Gastrocnemius medialis (tissue), 4 donors: ENCODE measurements around the gene RNU6-9. TPM values are rescaled to one million over a fixed set of nuclear protein-coding genes. Genes with fewer than 3 reads are reported as not detected.

Experiments
- ATAC-seq, 2 donors: fragments of 150-250 bp; one replicate each; pipeline ENCODE4 v1.9.1; 2016
- DNase-seq, 2 donors: peaks; one replicate each; pipeline ENCODE4 v3.0.0-alpha.2; 2019
- H3K27ac ChIP-seq, 4 donors: fragments of 200-600 bp; sonication (generic); 1 replicate in 1 of 4; 2 replicates in 3 of 4; pipeline ENCODE4 v1.5.1; 2016 to 2018; ENCODE audit warnings: mild to moderate bottlenecking in 2 of 4, moderate library complexity in 1 of 4
- H3K27me3 ChIP-seq, 3 donors: fragments of 200-600 bp; sonication (generic) in 2 of 3; 1 replicate in 1 of 3; 2 replicates in 2 of 3; pipeline versions ENCODE4 v1.5.1 to v1.6.0; 2016 to 2019; ENCODE audit warnings: mild to moderate bottlenecking in 1 of 3, moderate library complexity in 1 of 3
- H3K36me3 ChIP-seq, 2 donors: fragments of 200-600 bp; sonication (generic) in 1 of 2; one replicate each; pipeline ENCODE4 v1.5.1; 2017 to 2018
- H3K4me1 ChIP-seq, 2 donors: fragments of 200-600 bp; sonication (generic) in 1 of 2; one replicate each; pipeline ENCODE4 v1.5.1; 2016 to 2017; ENCODE audit warnings: mild to moderate bottlenecking in 2 of 2
- H3K4me3 ChIP-seq, 4 donors: fragments of 200-600 bp; sonication (generic) in 3 of 4; 1 replicate in 1 of 4; 2 replicates in 3 of 4; pipeline ENCODE4 v1.5.1; 2016 to 2019; ENCODE audit warnings: mild to moderate bottlenecking in 2 of 4
- H3K9me3 ChIP-seq, 3 donors: fragments of 200-600 bp; sonication (generic) in 2 of 3; 1 replicate in 1 of 3; 2 replicates in 2 of 3; pipeline ENCODE4 v1.5.1; 2016 to 2019
- POLR2A ChIP-seq, 2 donors: fragments of 450-650 bp; IDR thresholded peaks; one replicate each; pipeline ENCODE4 v1.6.1; 2017; ENCODE audit warnings: antibody characterized with exemption in 2 of 2, mild to moderate bottlenecking in 2 of 2, moderate library complexity in 2 of 2
- in situ Hi-C, 4 donors: fragments of 200-750 bp; cut with MboI; loops; one replicate each; pipeline versions ENCODE4 v1.15.0 to v1.8.0; 2017; ENCODE audit warnings: low sequenced_read_pairs in 4 of 4
- intact Hi-C: fragments of 100-400 bp; cut with DNase I; formaldehyde crosslinking; loops from one replicate; pipeline ENCODE4 v1.15.1; 2023; ENCODE audit warnings: low total_unique reads
- total RNA-seq, 4 donors: library from RNA; depleted of rRNA; stranded (reverse); fragments of >200 nt; gene quantifications; one replicate each; pipeline versions ENCODE4 v1.1.0 to v1.2.3, GENCODE V29; 2016
- TF ChIP-seq, protein P1 (sequence below), 5 experiments: fragments of 450-650 bp in 3 of 5; fragments of 200-600 bp in 2 of 5; sonication (generic) in 2 of 5; IDR thresholded peaks in 4 of 5; conservative IDR thresholded peaks in 1 of 5; 1 replicate in 4 of 5; 2 replicates in 1 of 5; pipeline ENCODE4 v1.5.1; 2016 to 2019; ENCODE audit warnings: antibody characterized with exemption in 5 of 5, mild to moderate bottlenecking in 3 of 5, moderate library complexity in 3 of 5

Gene RNU6-9
- total RNA-seq, 4 donors from 2014 or later: not detected

DNA sequence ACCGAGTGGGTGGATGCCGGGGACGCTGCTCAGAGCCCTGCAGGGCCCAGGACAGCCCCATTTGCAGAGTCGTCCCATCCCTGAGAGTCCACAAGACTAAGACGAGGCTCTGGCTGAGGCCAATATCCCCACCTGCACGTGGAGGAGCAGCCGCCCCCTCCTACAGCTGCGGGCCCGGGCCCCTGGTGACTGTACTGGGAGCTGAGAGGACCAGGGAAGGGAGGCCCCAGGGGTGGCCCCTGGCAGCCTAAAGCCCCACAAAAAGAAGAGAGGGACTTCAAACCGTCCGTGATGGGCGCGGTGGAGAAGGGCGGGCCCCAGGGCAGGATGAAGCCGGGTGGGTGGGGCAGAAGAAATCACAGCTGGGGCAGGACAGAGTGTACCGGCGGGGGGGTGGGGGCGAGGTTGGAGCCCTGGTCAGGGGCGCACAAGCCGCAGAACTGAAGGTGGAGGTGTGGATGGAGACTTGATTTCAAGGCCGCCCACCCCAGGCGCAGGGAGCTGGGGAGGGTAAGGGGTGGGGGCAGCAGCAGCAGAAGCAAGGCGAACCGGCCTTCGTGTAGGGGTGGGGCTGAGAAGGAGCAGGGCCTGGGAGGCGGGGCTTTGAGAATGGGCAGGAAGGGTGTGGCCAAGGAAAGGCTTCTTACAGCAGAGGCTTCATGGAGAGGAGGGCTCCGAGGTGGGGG is 20.9 kb upstream of the RNU6-9 start:
- ATAC-seq: peak in 1 of 2 donors; percentile 33
- intact Hi-C loops: no loop called here
- peak in 1 of 2 donors; percentile 59 for DNase-seq
- H3K27me3 ChIP-seq: no peaks in the 10 kb centered on the region
- no peak for TF ChIP-seq POLR2A (IDR thresholded peaks at IDR 0.05)
- TF ChIP-seq, protein P1, sequence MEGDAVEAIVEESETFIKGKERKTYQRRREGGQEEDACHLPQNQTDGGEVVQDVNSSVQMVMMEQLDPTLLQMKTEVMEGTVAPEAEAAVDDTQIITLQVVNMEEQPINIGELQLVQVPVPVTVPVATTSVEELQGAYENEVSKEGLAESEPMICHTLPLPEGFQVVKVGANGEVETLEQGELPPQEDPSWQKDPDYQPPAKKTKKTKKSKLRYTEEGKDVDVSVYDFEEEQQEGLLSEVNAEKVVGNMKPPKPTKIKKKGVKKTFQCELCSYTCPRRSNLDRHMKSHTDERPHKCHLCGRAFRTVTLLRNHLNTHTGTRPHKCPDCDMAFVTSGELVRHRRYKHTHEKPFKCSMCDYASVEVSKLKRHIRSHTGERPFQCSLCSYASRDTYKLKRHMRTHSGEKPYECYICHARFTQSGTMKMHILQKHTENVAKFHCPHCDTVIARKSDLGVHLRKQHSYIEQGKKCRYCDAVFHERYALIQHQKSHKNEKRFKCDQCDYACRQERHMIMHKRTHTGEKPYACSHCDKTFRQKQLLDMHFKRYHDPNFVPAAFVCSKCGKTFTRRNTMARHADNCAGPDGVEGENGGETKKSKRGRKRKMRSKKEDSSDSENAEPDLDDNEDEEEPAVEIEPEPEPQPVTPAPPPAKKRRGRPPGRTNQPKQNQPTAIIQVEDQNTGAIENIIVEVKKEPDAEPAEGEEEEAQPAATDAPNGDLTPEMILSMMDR (IDR thresholded peaks at IDR 0.05 in 4 of 5, conservative IDR thresholded peaks at IDR 0.05 in 1 of 5): no peak
- no peaks in the 10 kb centered on the region for H3K9me3 ChIP-seq
- peak overlapping the region in 2 of 4 donors; percentile 8 to 37 for H3K27ac ChIP-seq
- H3K36me3 ChIP-seq: peaks cover 0 to 53% of the 10 kb centered on the region in 2 donors
- no peaks in the 10 kb centered on the region for H3K4me1 ChIP-seq
- in situ Hi-C loops: loop anchor here in 1 of 4 donors (25.0 kb wide), 1 partner anchor 115 kb away; the partner anchor contains the start of gene WDR18
- H3K4me3 ChIP-seq: no peak overlapping the region

DNA sequence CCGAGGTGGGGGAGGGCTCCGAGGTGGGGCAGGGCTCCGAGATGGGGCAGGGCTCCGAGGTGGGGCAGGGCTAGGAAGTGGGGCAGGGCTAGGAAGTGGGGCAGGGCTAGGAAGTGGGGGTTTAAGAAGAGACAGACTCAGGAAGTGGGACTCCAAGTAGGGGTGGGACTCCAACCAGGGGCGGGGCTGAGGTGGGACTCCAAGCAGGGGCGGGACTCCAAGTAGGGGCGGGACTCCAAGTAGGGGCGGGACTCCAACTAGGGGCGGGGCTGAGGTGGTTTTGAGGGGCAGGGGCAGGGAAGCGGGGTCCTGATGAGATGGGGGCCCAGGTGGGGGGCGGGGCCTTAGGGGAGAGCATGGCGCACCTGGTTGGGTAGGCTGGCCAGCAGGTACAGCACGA is 20.2 kb upstream of the RNU6-9 start:
- Histone ChIP-seq H3K36me3 (peaks cover 0 to 47% of the 10 kb centered on the region in 2 donors), H3K4me1 (no peaks in the 10 kb centered on the region), H3K9me3 (no peaks in the 10 kb centered on the region), H3K27me3 (no peaks in the 10 kb centered on the region), H3K4me3 (no peak overlapping the region), H3K27ac (no peak overlapping the region)
- intact Hi-C loops: no loop called here
- DNase-seq: peak in 1 of 2 donors; percentile 60
- no peak for TF ChIP-seq POLR2A (IDR thresholded peaks at IDR 0.05)
- TF ChIP-seq, protein P1 (IDR thresholded peaks at IDR 0.05 in 4 of 5, conservative IDR thresholded peaks at IDR 0.05 in 1 of 5): no peak
- ATAC-seq: no peak
- in situ Hi-C loops: loop anchor here in 1 of 4 donors (25.0 kb wide), 1 partner anchor 114 kb away; the partner anchor contains the start of gene WDR18

DNA sequence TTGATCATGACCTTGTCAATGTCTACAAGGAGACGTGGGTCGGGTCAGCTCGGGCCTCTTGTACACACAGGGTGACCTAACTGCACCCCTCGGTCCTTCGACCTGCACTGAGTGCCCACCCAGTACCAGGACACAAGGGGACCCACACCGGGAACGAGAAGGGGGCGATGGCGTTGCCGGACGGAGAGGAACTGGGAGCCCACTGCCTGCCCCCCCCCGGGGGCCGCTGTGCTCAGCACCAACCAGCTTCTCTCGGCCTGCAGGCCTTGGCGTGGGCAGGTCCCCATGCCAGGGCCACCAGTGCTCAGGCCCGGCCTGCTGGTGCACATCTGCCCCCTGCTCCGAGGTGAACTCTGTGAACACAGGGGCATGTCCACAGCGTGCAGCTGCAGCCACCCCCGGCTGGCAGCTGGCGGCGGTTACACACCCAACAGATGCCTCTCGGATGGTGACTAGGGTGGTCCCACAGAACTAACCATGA is 19.7 kb upstream of the RNU6-9 start:
- no peak overlapping the region for H3K4me3 ChIP-seq
- in situ Hi-C loops (loop anchor here in 1 of 4 donors (25.0 kb wide), 1 partner anchor 114 kb away; the partner anchor contains the start of gene WDR18), intact Hi-C loops (no loop called here)
- DNase-seq (no peak), ATAC-seq (no peak)
- H3K27me3 ChIP-seq: no peaks in the 10 kb centered on the region
- H3K4me1 ChIP-seq: no peaks in the 10 kb centered on the region
- H3K36me3 ChIP-seq: peaks cover 0 to 42% of the 10 kb centered on the region in 2 donors
- no peaks in the 10 kb centered on the region for H3K9me3 ChIP-seq
- no peak overlapping the region for H3K27ac ChIP-seq
- TF ChIP-seq, protein P1 (IDR thresholded peaks at IDR 0.05 in 4 of 5, conservative IDR thresholded peaks at IDR 0.05 in 1 of 5): no peak
- no peak for TF ChIP-seq POLR2A (IDR thresholded peaks at IDR 0.05)

DNA sequence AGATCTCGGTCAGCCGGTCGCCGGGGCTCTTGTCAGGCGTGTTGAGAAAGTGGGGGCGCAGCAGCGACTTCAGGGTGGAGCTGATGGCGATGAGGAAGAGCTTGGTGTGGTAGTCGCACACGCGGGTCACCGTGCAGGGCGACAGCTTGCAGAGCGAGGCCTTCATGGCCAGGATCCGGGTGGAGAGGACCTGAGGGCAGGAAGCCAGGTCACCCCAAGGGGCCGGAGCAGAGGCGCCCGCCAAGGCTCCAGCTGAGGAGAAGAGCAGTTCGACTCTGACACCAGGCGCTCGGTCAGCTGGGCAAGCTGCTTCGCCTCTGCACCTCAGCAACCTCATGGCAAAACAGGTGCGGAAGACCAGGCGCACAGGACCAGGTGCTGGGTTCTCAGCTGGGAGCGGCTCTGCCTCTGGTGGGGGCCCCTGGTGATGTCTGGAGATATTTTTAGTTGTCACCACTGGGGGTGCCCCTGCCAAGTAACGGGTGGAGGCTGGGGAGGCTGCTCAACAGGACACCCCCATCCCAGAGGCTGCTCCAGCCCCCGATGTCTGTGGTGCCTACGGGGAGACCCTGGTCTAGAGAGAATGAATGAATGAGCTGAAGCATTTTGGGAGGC is 17.9 kb upstream of the RNU6-9 start:
- Histone ChIP-seq H3K27me3 (no peaks in the 10 kb centered on the region), H3K36me3 (peaks cover 0 to 35% of the 10 kb centered on the region in 2 donors), H3K27ac (no peak overlapping the region), H3K9me3 (no peaks in the 10 kb centered on the region), H3K4me1 (no peaks in the 10 kb centered on the region), H3K4me3 (no peak overlapping the region)
- DNase-seq (no peak), ATAC-seq (no peak)
- TF ChIP-seq POLR2A (IDR thresholded peaks at IDR 0.05): no peak
- TF ChIP-seq, protein P1 (IDR thresholded peaks at IDR 0.05 in 4 of 5, conservative IDR thresholded peaks at IDR 0.05 in 1 of 5): no peak
- intact Hi-C loops: no loop called here
- in situ Hi-C loops: no loop called here
